KOPT-K1 (cell line): Measurements from ENCODE around the gene SQSTM1.
"Not testable (repeated sequence)": the region's sequence is repeated elsewhere in the genome, so short reads cannot be mapped to it uniquely, and the experiment has no call there.

Experiments used
- H3K27ac ChIP-seq: fragments of 200-600 bp; sonication (generic); 2 replicates; pipeline ENCODE4 v1.5.1; 2016; ENCODE audit warnings: antibody characterized with exemption, mild to moderate bottlenecking, low read depth, low read length; ENCODE audit not compliant: poor library complexity, severe bottlenecking
- H3K36me3 ChIP-seq: fragments of 200-600 bp; sonication (generic); 2 replicates; pipeline ENCODE4 v1.5.1; 2017; ENCODE audit warnings: antibody characterized with exemption, mild to moderate bottlenecking, low read length, moderate library complexity; ENCODE audit not compliant: insufficient read depth
- H3K9me3 ChIP-seq: fragments of 200-600 bp; sonication (generic); 2 replicates; pipeline ENCODE4 v1.5.1; 2017; ENCODE audit warnings: antibody characterized with exemption, low read length, mild to moderate bottlenecking; ENCODE audit not compliant: insufficient read depth, poor library complexity, severe bottlenecking

Gene SQSTM1

DNA sequence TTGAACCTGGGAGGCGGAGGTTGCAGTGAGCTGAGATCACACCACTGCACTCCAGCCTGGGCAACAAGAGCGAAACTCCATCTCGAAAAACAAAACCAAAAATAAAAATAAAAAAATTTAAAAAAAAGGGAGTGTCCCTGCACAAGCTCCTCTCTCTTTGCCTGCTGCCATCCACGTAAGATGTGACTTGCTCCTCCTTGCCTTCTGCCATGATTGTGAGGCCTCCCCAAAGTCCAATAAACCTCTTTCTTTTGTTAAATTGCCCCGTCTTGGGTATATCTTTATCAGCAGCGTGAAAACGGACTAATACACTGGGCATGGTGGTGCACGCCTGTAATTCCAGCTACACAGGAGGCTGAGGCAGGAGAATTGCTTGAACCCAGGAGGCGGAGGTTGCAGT lies 31.4 kb upstream of the SQSTM1 start:
- H3K36me3 ChIP-seq, H3K9me3 ChIP-seq, H3K27ac ChIP-seq: not testable (repeated sequence)

DNA sequence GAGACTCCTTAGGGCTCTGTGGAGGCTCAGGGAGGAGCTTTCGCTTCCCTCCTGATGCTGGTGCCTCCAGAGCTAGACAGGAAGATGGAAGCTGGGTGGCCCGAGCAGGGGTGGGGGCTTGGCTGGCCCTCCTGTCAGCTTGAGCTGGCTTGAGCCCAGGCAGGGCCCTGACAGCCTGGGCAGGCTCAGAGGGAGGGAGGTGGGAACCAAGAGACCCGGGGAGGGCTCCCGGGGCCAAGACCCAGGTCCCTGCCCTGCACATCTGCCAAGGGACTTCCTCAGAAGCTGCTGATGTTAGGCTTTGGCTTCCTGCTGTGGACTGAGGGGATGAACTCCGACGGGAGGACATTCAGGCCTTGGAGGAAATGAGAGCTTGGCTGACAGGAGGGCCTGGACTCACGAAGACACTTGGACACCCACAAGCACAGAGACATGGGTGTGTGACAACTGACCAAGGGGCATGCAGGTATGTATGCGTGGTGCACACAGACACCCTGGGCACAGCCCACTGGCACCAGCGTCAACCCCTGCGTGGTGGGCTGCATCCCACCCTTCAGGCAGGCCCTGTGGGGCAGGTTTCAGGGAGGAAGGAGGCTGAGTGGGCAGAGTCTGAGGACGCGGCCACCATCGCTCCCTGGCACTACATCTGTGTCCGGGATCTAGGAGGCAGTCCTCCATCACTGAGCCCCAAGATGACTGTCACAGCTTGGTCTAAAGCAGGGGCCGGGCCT lies 28.7 kb upstream of the SQSTM1 start:
- Histone ChIP-seq H3K36me3 (peaks cover 2% of the 10 kb centered on the region; the same call in 1 of the 2 replicates), H3K27ac (no peak overlapping the region), H3K9me3 (no peaks in the 10 kb centered on the region)

DNA sequence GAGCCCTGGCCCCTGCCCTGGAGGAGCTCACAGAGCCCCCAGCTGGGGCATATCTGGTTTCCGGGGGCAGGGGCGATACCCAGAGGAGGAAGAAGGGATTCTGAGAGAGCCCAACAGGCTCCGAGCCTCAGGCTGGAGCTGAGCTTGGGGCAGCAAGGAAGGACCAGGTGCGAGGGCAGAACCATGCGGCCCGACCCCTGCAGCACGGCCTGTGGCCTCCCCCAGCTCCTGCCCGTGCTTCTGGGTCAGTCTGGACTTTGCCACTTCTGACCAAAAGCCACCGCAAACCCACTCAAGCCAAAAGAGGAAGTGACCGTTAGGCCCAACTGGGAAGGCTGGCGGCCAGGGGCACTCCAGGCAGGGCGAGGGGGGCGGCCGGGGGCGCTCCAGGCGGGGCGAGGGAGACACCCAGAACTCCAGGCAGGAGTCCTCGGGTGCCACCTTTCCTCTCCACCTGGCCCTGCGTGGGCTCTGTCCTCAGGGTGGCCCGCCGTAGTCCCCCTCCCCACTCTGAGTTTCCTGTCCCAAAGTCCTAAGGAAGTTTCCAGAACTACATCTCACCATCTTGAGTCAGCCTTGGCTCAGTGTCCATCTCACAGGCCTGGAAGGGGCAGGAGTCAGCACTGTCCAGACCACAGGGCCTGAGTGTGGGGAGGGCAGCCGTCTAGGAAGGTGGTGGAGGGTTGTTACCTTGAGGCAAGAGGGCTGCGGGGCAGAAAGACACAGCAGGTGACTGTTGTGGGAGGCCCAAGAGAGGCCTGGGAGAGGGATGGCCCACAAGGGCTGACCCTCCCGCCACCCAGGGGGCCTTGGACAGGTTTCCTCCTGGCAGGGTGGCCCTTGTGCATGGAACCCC lies 27.9 kb upstream of the SQSTM1 start:
- H3K27ac ChIP-seq: no peak overlapping the region
- H3K36me3 ChIP-seq: peaks cover 8% of the 10 kb centered on the region; the same call in 1 of the 2 replicates
- no peaks in the 10 kb centered on the region for H3K9me3 ChIP-seq

DNA sequence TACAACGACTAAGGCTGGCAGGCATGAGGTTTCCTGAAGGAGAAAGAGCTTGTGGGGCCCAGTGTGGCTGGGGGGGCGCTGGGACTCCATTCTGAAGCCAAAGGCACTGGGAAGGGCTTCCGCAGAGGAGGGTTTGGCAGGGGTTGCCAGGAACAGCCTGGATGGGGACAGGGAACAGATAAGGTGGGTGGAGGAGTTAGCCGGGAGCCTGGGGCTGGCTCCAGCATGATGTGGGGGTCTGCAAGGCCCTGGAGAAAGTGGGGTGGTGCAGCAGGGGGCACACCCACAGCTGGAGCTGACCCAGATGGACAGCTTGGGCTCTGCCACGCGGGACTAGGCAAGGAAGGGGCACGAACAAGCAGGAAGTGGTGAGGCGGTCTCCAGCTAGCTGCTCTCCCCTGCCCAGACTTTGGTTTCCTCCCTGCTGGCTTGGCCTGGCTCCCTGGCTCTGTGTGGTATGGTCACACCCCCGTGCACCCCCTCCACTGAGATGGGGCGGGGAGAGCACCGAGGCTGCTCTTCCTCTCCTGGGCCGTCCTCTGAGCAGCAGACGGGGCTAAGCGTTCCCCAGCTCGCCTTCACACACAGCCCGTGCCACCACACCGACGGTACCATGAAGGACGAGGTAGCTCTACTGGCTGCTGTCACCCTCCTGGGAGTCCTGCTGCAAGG lies 27.1 kb upstream of the SQSTM1 start, which contains the start of gene LTC4S:
Gene LTC4S (plus strand): TSS at position 519 of the 672 bp plus-strand sequence. CDS start 95 bp downstream, at position 614.
- Histone ChIP-seq H3K27ac (no peak within 1 kb of the TSS), H3K36me3 (peaks cover 12% of the 10 kb centered on the region; the same call in 1 of the 2 replicates), H3K9me3 (no peaks in the 10 kb centered on the region)

DNA sequence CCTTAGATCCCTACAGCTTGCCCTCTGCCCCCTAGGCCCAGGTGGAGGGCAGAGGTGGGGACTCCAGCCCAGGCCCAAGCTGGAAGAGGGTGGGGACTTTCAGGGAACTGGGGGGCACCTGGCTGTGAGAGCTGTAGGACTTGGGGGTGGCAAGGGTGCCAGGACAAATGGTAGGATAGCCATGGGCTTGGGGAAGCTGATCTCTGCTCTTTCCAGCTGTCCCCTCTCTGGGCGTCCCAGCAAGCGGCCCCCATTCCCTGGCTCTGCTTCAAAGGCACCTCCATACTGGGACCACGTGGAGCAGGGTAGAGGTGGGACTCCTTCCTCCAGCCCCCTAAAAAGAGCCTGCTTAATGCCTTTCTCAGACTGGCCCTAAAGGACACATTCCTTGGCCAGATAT lies 26.5 kb upstream of the SQSTM1 start:
- H3K36me3 ChIP-seq: peaks cover 17% of the 10 kb centered on the region; the same call in 1 of the 2 replicates
- H3K9me3 ChIP-seq: no peaks in the 10 kb centered on the region
- H3K27ac ChIP-seq: no peak overlapping the region

DNA sequence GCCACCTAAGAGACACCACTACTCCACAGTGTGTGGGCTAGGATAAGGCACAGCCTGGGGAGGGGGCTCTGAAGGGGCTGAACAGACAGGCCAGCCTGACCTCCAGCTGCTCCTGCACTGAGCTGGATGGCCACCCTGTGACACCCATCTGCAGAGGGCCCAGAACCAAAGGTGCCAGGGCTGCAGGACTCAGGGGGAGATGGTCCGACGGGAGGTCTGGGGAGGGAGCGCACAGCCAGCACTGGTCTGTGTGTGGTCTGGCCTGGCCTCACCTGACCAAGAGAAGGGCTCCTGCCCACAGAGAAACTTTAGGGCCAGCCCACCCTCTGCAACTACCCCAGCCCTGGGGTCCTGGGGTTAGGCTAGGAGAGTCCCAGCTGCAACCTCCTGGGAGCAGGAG lies 26.1 kb upstream of the SQSTM1 start:
- Histone ChIP-seq H3K36me3 (peaks cover 21% of the 10 kb centered on the region; the same call in 1 of the 2 replicates), H3K27ac (no peak overlapping the region)

DNA sequence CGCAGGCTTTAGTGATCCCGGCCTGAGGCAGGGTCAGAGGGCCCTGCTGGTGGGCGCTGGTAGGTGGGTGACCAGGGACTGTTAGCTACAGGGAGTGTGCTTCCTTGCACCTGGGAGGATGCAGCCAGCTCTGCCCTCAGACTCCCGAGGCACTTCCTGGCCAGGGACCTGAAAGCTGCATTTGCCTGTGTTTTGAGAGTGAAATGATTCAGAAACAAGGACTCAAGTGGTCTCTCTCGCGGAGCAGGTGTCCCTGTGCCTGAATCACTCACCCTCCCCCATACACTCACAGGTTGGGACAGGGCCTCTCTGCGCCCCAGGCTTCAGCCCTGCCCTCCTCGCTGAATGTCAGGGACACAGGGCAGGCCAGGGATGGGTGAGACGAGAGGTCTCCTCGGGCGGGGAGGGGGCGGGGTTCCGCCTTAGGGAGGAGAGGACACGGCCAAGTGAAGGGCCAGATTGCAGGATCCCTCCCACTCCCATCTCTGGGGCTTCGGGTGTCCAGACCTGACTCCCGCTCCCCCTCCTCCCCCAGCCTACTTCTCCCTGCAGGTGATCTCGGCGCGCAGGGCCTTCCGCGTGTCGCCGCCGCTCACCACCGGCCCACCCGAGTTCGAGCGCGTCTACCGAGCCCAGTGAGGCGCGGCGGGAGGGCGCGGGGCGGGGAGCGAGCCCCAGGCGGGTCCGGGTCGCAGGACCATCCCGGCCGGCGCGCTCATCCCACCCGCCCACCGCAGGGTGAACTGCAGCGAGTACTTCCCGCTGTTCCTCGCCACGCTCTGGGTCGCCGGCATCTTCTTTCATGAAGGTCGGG lies 25.4 kb upstream of the SQSTM1 start:
- H3K27ac ChIP-seq: no peak overlapping the region
- H3K36me3 ChIP-seq: peaks cover 26% of the 10 kb centered on the region; the same call in 1 of the 2 replicates
- H3K9me3 ChIP-seq: no peaks in the 10 kb centered on the region

More for the DNA sequence above, 26.1 kb upstream of the SQSTM1 start:
- no peaks in the 10 kb centered on the region for H3K9me3 ChIP-seq

DNA sequence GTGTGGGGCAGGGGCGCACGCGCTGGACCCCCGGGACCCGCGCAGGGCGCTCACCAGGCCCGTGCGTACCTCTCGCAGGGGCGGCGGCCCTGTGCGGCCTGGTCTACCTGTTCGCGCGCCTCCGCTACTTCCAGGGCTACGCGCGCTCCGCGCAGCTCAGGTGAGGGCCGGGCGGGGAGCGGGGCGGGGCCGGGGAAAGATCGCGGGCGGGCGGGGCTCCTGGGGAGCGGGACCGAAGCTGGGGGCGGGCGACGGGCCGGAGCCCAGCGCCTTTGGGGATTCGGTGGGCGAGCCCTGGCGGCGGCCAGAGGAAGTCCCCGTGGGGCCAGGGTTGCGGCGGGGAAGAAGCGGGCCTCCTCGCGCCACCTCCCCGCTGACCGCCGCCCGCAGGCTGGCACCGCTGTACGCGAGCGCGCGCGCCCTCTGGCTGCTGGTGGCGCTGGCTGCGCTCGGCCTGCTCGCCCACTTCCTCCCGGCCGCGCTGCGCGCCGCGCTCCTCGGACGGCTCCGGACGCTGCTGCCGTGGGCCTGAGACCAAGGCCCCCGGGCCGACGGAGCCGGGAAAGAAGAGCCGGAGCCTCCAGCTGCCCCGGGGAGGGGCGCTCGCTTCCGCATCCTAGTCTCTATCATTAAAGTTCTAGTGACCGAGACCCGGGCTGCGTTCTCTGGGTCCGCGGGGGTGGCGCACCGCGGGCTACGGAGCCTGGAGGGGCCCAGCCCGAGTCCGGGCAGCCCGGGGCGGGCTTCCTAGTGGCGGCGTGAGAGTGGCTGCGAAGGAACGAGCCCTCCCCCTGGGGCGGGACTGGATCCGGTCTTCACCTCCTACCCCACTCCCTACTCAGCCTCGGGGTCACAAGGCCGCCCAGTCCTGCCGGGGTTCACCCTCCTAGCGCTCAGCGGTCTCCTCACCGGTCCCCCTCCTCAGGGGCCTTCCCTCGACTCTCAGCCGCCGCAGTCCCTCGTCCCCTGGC lies 24.6 kb upstream of the SQSTM1 start:
- H3K27ac ChIP-seq: no peak overlapping the region
- peaks cover 32% of the 10 kb centered on the region; the same call in 1 of the 2 replicates for H3K36me3 ChIP-seq
- H3K9me3 ChIP-seq: no peaks in the 10 kb centered on the region

DNA sequence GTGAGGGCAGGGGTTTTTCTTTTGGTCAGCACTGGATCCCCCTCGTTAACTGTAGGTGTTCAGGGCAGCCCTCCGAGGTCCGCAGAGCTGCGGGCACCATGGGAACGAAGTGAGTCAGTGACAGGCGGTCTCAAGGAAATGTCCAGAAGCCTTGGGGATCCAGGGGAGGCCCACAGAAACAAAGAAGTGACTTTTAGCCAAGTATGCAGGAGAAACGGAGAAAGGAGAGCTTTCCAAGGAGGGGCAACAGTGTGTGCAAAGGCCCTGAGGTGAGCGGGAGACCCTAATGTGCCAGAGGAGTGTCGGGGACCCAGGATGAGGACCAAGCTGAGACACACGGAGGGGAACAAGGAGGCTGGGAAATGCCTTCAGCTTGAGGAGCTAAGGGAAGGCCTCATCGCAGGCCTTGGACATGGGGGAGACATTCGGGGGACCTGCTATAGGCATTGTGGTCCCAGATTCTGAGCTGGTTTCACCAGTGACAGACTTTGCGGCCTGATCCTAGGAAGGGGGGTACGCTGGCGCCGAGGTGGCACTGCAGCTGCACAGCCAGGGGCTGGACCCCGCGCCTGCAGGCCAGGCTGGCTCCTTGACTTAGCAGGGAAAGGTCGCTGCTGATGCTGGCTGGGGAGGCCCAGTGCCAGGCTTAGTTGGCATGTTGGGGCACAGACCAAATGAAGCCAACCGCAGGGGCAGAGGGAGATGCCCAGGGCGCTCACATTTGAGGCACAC lies 23.7 kb upstream of the SQSTM1 start:
- H3K36me3 ChIP-seq: peaks cover 32% of the 10 kb centered on the region; the same call in 1 of the 2 replicates
- no peaks in the 10 kb centered on the region for H3K9me3 ChIP-seq
- H3K27ac ChIP-seq: no peak overlapping the region

DNA sequence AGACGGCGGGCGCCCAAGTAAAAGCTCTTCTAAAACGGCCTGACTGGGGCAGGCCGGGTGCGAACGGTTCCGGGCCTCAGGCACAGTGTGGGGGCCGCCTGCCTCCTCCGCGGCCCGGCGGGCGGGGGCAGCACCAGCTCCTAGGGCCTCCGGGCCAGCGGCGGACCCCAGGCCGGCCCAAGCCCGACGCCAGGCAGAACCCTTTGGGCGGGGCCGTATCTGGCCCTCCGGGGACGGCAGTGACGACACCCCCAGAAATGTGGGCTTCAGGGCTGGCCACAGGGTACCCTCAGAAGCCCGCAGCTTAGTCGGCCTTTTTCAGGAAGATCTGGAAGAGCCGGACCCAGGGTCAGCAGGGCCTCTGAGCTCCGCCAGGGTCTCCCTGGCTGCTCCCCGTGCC lies 23.0 kb upstream of the SQSTM1 start:
- Histone ChIP-seq H3K36me3 (peaks cover 32% of the 10 kb centered on the region; the same call in 1 of the 2 replicates), H3K27ac (no peak overlapping the region)

DNA sequence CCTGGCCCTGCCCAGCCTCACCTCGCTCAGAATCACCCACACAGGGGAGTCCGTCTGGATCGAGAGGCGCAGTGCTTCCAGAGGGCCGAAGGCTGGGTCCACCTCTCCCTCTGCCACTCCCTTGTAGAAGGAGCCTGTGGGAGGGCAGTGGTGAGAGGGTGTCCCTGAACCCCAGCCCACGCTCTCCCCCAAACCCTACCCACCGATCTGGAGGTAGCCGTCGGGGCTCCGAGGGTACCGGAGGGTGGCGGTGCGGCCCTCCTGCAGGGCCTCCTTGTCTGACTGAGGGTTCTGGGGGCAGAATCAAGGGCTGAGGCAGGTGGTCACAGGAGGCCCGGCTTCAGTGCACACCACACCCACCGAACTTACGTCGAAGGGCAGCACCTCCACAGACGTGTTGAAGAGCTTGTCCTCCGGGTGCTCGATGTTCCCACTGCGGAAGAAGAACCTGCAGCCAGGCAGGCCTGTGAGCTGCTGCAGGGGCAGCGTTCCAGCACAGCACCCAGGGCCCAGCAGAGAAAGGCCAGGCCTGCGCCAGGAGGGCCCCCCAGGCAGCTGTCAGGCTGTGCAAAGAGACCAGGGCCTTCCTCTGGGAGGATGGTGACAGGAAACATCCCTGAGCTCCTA lies 22.4 kb upstream of the SQSTM1 start:
- no peak overlapping the region for H3K27ac ChIP-seq
- peaks cover 32% of the 10 kb centered on the region; the same call in 1 of the 2 replicates for H3K36me3 ChIP-seq
- H3K9me3 ChIP-seq: no peaks in the 10 kb centered on the region

More for the DNA sequence above, 23.0 kb upstream of the SQSTM1 start:
- no peaks in the 10 kb centered on the region for H3K9me3 ChIP-seq

DNA sequence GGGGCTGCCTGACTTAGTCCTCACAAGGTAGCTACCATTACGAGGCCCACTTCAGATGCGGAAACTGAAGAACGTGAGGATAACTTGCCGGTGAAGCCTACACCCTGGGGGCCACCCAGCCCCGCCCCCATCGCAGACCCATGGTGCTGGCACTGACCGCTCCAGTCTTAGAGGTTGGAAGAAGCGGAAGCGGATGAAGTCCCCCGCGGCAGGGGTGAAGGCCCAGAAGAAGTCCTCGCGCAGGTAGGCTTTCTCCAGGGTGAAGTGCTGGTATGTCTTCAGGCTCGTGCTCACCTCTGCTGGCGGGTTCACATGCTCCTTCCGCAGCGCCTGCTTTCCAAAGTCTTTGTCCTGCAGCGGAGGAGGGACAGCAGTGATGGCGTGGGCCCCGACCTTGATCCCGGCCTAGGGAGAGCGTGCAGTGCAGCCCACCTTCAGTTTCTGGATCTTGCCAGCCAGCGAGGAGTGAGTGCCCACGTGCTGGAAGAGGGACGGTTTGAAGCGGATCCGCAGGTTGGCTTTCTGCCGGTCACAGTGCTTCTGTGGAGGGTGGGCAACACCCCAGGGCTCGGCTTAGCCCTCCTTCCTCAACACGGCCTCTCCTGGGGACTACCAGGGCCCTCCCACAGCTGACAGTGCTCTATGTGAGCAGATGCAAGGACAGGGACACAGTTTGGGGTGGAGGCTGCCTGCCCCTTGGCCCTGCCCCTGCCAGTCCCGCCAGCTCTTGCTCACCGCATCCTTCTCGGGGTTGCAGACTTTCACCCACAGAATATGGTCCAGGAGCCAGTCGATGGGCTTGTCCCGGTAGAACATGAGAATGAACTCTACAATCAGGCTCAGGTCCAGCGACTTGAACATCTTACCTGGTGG lies 21.7 kb upstream of the SQSTM1 start:
- H3K27ac ChIP-seq: no peak overlapping the region
- no peaks in the 10 kb centered on the region for H3K9me3 ChIP-seq
- peaks cover 32% of the 10 kb centered on the region; the same call in 1 of the 2 replicates for H3K36me3 ChIP-seq
